Measurements from ENCODE around the gene PCDHGA6.

GRCh38 chr5:141349917-141350619, 23.6 kb upstream of the PCDHGA6 start, which contains the start of gene PCDHGB1:
- TF ChIP-seq TOX (CRISPR knock-in tag; IDR thresholded peaks at IDR 0.05; ENCODE audit: borderline replicate concordance) (no peak), TCF4 (CRISPR knock-in tag; IDR thresholded peaks at IDR 0.05; ENCODE audit: borderline replicate concordance) (no peak), PATZ1 (CRISPR knock-in tag; IDR thresholded peaks at IDR 0.05; ENCODE audit: borderline replicate concordance) (no peak), ZFP3 (CRISPR knock-in tag; IDR thresholded peaks at IDR 0.05) (no peak), ZNF70 (CRISPR knock-in tag; IDR thresholded peaks at IDR 0.05) (no peak), ZNF8 (CRISPR knock-in tag; IDR thresholded peaks at IDR 0.05) (no peak), RARB (CRISPR knock-in tag; IDR thresholded peaks at IDR 0.05) (no peak), CSRNP3 (CRISPR knock-in tag; IDR thresholded peaks at IDR 0.05) (no peak)
